ENCODE measurements around the gene PRSS35.
"Not testable (repeated sequence)": the region's sequence is repeated elsewhere in the genome, so short reads cannot be mapped to it uniquely, and the experiment has no call there.

PRSS35 gene

GRCh38 chr6:83518816-83519480 lies 6.6 kb downstream of the PRSS35 start:
- DNase-seq (ENCODE audit: low spot score), result peak; percentile 51

- DNase-seq (ENCODE audit: low spot score), result peak; percentile 58
These were observed 23.8 kb downstream of the PRSS35 start for GRCh38 chr6:83536034-83536646.

GRCh38 chr6:83536647-83537589 lies 24.6 kb downstream of the PRSS35 start:
- no peak for DNase-seq (ENCODE audit: low spot score)

GRCh38 chr6:83539678-83540077 lies 27.3 kb downstream of the PRSS35 start:
- DNase-seq (ENCODE audit: low spot score), result no peak

- DNase-seq (ENCODE audit: low spot score), result no peak
These were observed 34.3 kb downstream of the PRSS35 start for GRCh38 chr6:83546636-83547035.

- not testable (repeated sequence) for DNase-seq (ENCODE audit: low spot score)
These were observed 38.1 kb downstream of the PRSS35 start for GRCh38 chr6:83550482-83550881.

- DNase-seq (ENCODE audit: low spot score), result not testable (repeated sequence)
These were observed 39.4 kb downstream of the PRSS35 start for GRCh38 chr6:83551748-83552147.

GRCh38 chr6:83556871-83557270 lies 44.5 kb downstream of the PRSS35 start:
- DNase-seq (ENCODE audit: low spot score), result no peak

- no peak for DNase-seq (ENCODE audit: low spot score)
These were observed 46.6 kb downstream of the PRSS35 start for GRCh38 chr6:83558975-83559374.

- not testable (repeated sequence) for DNase-seq (ENCODE audit: low spot score)
These were observed 59.4 kb downstream of the PRSS35 start for GRCh38 chr6:83571663-83572185.

- no peak for DNase-seq (ENCODE audit: low spot score)
These were observed 62.4 kb downstream of the PRSS35 start for GRCh38 chr6:83574783-83575182.
